Transverse colon (tissue), 4 donors: Measurements from ENCODE around the gene VTCN1.

Source experiments
- EP300 ChIP-seq: sonication (generic); formaldehyde crosslinking; IDR thresholded peaks from one replicate; pipeline ENCODE4 v1.6.1; 2017; ENCODE audit warnings: antibody characterized with exemption, low read depth
- POLR2A ChIP-seq: fragments of 450-650 bp; IDR thresholded peaks from one replicate; pipeline ENCODE4 v1.6.1; 2016; ENCODE audit warnings: antibody characterized with exemption, mild to moderate bottlenecking, moderate library complexity
- POLR2AphosphoS5 ChIP-seq, 3 donors: sonication (generic); formaldehyde crosslinking; IDR thresholded peaks; one replicate each; pipeline ENCODE4 v1.6.1; 2016; ENCODE audit warnings: antibody characterized with exemption in 3 of 3
- TF ChIP-seq, protein P1 (sequence below), 5 experiments: fragments of 200-600 bp in 3 of 5; fragments of 450-650 bp in 2 of 5; sonication (generic) in 3 of 5; IDR thresholded peaks; 1 replicate in 2 of 5; 2 replicates in 3 of 5; pipeline ENCODE4 v1.5.1; 2016 to 2017; ENCODE audit warnings: antibody characterized with exemption in 5 of 5, inconsistent platforms in 3 of 5, mild to moderate bottlenecking in 2 of 5, moderate library complexity in 1 of 5

DNA sequence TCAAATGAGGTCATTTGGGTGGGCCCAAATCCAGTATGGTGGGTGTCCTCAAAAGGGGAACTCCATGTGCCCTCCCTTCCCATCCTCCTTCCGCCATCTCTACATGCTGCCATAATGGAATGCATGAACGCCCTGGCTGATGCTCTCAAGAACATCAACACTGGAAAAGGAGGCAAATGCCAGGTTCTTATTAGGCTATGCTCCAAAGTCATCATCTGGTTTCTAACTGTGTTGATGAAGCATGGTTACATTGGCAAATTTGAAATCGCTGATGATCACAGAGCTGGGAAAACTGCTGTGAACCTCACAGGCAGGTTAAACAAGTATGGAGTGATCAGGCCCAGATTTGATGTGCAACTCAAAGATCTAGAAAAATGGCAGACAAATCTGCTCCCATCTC, 72.6 kb downstream of the VTCN1 start:
- TF ChIP-seq POLR2A (no peak), POLR2AphosphoS5 (IDR thresholded peaks at IDR 0.05) (no peak), EP300 (no peak)
- TF ChIP-seq, protein P1, sequence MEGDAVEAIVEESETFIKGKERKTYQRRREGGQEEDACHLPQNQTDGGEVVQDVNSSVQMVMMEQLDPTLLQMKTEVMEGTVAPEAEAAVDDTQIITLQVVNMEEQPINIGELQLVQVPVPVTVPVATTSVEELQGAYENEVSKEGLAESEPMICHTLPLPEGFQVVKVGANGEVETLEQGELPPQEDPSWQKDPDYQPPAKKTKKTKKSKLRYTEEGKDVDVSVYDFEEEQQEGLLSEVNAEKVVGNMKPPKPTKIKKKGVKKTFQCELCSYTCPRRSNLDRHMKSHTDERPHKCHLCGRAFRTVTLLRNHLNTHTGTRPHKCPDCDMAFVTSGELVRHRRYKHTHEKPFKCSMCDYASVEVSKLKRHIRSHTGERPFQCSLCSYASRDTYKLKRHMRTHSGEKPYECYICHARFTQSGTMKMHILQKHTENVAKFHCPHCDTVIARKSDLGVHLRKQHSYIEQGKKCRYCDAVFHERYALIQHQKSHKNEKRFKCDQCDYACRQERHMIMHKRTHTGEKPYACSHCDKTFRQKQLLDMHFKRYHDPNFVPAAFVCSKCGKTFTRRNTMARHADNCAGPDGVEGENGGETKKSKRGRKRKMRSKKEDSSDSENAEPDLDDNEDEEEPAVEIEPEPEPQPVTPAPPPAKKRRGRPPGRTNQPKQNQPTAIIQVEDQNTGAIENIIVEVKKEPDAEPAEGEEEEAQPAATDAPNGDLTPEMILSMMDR (IDR thresholded peaks at IDR 0.05), result no peak
